ENCODE results near the gene LDB2.

The LDB2 gene

GRCh38 chr4:16836324-16836723, 62.1 kb downstream of the LDB2 start:
- no peaks in the 10 kb centered on the region for H3K36me3 Mint-ChIP-seq
- no peaks in the 10 kb centered on the region for H3K27me3 Mint-ChIP-seq
- no peaks in the 10 kb centered on the region for H3K4me1 Mint-ChIP-seq
- no peak overlapping the region for H3K27ac Mint-ChIP-seq
- no peak overlapping the region for H3K4me3 Mint-ChIP-seq
- H3K9me3 Mint-ChIP-seq: peaks cover 4% of the 10 kb centered on the region
- no peak for ATAC-seq

- ATAC-seq: no peak
- H3K27ac Mint-ChIP-seq: no peak overlapping the region
- no peak overlapping the region for H3K4me3 Mint-ChIP-seq
- no peaks in the 10 kb centered on the region for H3K36me3 Mint-ChIP-seq
- H3K4me1 Mint-ChIP-seq: no peaks in the 10 kb centered on the region
- H3K9me3 Mint-ChIP-seq: peaks cover 4% of the 10 kb centered on the region
- no peaks in the 10 kb centered on the region for H3K27me3 Mint-ChIP-seq
Observed at GRCh38 chr4:16835597-16836247, 62.7 kb downstream of the LDB2 start.

GRCh38 chr4:16834814-16835213, 63.6 kb downstream of the LDB2 start:
- Mint-ChIP-seq H3K36me3 (no peaks in the 10 kb centered on the region), H3K4me1 (no peaks in the 10 kb centered on the region), H3K4me3 (no peak overlapping the region)

GRCh38 chr4:16833722-16834121, 64.7 kb downstream of the LDB2 start:
- no peak for ATAC-seq
- H3K4me1 Mint-ChIP-seq: no peaks in the 10 kb centered on the region
- no peaks in the 10 kb centered on the region for H3K36me3 Mint-ChIP-seq
- H3K9me3 Mint-ChIP-seq: peaks cover 4% of the 10 kb centered on the region
- H3K4me3 Mint-ChIP-seq: no peak overlapping the region
- H3K27ac Mint-ChIP-seq: no peak overlapping the region
- no peaks in the 10 kb centered on the region for H3K27me3 Mint-ChIP-seq

More at GRCh38 chr4:16834814-16835213, 63.6 kb downstream of the LDB2 start:
- H3K27ac Mint-ChIP-seq: no peak overlapping the region
- H3K9me3 Mint-ChIP-seq: peaks cover 4% of the 10 kb centered on the region
- H3K27me3 Mint-ChIP-seq: no peaks in the 10 kb centered on the region
- no peak for ATAC-seq

- Mint-ChIP-seq H3K4me1 (no peaks in the 10 kb centered on the region), H3K4me3 (no peak overlapping the region), H3K27ac (no peak overlapping the region), H3K27me3 (no peaks in the 10 kb centered on the region), H3K9me3 (peaks cover 4% of the 10 kb centered on the region), H3K36me3 (no peaks in the 10 kb centered on the region)
- no peak for ATAC-seq
Observed at GRCh38 chr4:16830081-16830480, 68.4 kb downstream of the LDB2 start.

GRCh38 chr4:16827794-16828724, 70.4 kb downstream of the LDB2 start:
- no peaks in the 10 kb centered on the region for H3K4me1 Mint-ChIP-seq
- H3K9me3 Mint-ChIP-seq: no peaks in the 10 kb centered on the region
- H3K27ac Mint-ChIP-seq: no peak overlapping the region
- no peaks in the 10 kb centered on the region for H3K27me3 Mint-ChIP-seq
- H3K36me3 Mint-ChIP-seq: no peaks in the 10 kb centered on the region
- no peak overlapping the region for H3K4me3 Mint-ChIP-seq
- no peak for ATAC-seq

- no peak overlapping the region for H3K4me3 Mint-ChIP-seq
- no peak for ATAC-seq
- H3K27ac Mint-ChIP-seq: no peak overlapping the region
- no peaks in the 10 kb centered on the region for H3K4me1 Mint-ChIP-seq
- H3K36me3 Mint-ChIP-seq: no peaks in the 10 kb centered on the region
- no peaks in the 10 kb centered on the region for H3K9me3 Mint-ChIP-seq
- H3K27me3 Mint-ChIP-seq: no peaks in the 10 kb centered on the region
Observed at GRCh38 chr4:16827045-16827444, 71.4 kb downstream of the LDB2 start.

GRCh38 chr4:16826406-16826910, 72.0 kb downstream of the LDB2 start:
- H3K27ac Mint-ChIP-seq: no peak overlapping the region
- no peaks in the 10 kb centered on the region for H3K9me3 Mint-ChIP-seq
- ATAC-seq: no peak
- no peaks in the 10 kb centered on the region for H3K4me1 Mint-ChIP-seq
- no peaks in the 10 kb centered on the region for H3K36me3 Mint-ChIP-seq
- H3K4me3 Mint-ChIP-seq: no peak overlapping the region
- H3K27me3 Mint-ChIP-seq: no peaks in the 10 kb centered on the region

- no peaks in the 10 kb centered on the region for H3K36me3 Mint-ChIP-seq
- no peak overlapping the region for H3K4me3 Mint-ChIP-seq
- H3K27ac Mint-ChIP-seq: no peak overlapping the region
- no peaks in the 10 kb centered on the region for H3K4me1 Mint-ChIP-seq
- no peaks in the 10 kb centered on the region for H3K9me3 Mint-ChIP-seq
- no peaks in the 10 kb centered on the region for H3K27me3 Mint-ChIP-seq
- no peak for ATAC-seq
Observed at GRCh38 chr4:16824278-16824806, 74.1 kb downstream of the LDB2 start.

- Mint-ChIP-seq H3K9me3 (no peaks in the 10 kb centered on the region), H3K27ac (no peak overlapping the region), H3K4me1 (no peaks in the 10 kb centered on the region), H3K36me3 (no peaks in the 10 kb centered on the region), H3K27me3 (no peaks in the 10 kb centered on the region), H3K4me3 (no peak overlapping the region)
- ATAC-seq: no peak
Observed at GRCh38 chr4:16820329-16820728, 78.1 kb downstream of the LDB2 start.

- no peaks in the 10 kb centered on the region for H3K4me1 Mint-ChIP-seq
- no peak for ATAC-seq
- no peaks in the 10 kb centered on the region for H3K36me3 Mint-ChIP-seq
- H3K27me3 Mint-ChIP-seq: no peaks in the 10 kb centered on the region
- no peaks in the 10 kb centered on the region for H3K9me3 Mint-ChIP-seq
- H3K27ac Mint-ChIP-seq: no peak overlapping the region
- H3K4me3 Mint-ChIP-seq: no peak overlapping the region
Observed at GRCh38 chr4:16819652-16820051, 78.8 kb downstream of the LDB2 start.

GRCh38 chr4:16818005-16818404, 80.4 kb downstream of the LDB2 start:
- H3K4me3 Mint-ChIP-seq: no peak overlapping the region
- ATAC-seq: no peak
- H3K27me3 Mint-ChIP-seq: no peaks in the 10 kb centered on the region
- H3K36me3 Mint-ChIP-seq: no peaks in the 10 kb centered on the region
- no peak overlapping the region for H3K27ac Mint-ChIP-seq
- H3K9me3 Mint-ChIP-seq: no peaks in the 10 kb centered on the region
- H3K4me1 Mint-ChIP-seq: no peaks in the 10 kb centered on the region

- no peaks in the 10 kb centered on the region for H3K36me3 Mint-ChIP-seq
- no peaks in the 10 kb centered on the region for H3K4me1 Mint-ChIP-seq
- ATAC-seq: no peak
- no peak overlapping the region for H3K27ac Mint-ChIP-seq
- H3K27me3 Mint-ChIP-seq: no peaks in the 10 kb centered on the region
- no peaks in the 10 kb centered on the region for H3K9me3 Mint-ChIP-seq
- H3K4me3 Mint-ChIP-seq: no peak overlapping the region
Observed at GRCh38 chr4:16817286-16817685, 81.2 kb downstream of the LDB2 start.

GRCh38 chr4:16814361-16814760, 84.1 kb downstream of the LDB2 start:
- ATAC-seq: no peak
- no peak overlapping the region for H3K27ac Mint-ChIP-seq
- H3K9me3 Mint-ChIP-seq: no peaks in the 10 kb centered on the region
- H3K27me3 Mint-ChIP-seq: no peaks in the 10 kb centered on the region
- H3K36me3 Mint-ChIP-seq: no peaks in the 10 kb centered on the region
- H3K4me1 Mint-ChIP-seq: no peaks in the 10 kb centered on the region
- H3K4me3 Mint-ChIP-seq: no peak overlapping the region

GRCh38 chr4:16812041-16812440, 86.4 kb downstream of the LDB2 start:
- H3K36me3 Mint-ChIP-seq: no peaks in the 10 kb centered on the region
- no peaks in the 10 kb centered on the region for H3K4me1 Mint-ChIP-seq
- ATAC-seq: no peak
- H3K4me3 Mint-ChIP-seq: no peak overlapping the region
- no peaks in the 10 kb centered on the region for H3K27me3 Mint-ChIP-seq
- H3K27ac Mint-ChIP-seq: no peak overlapping the region
- no peaks in the 10 kb centered on the region for H3K9me3 Mint-ChIP-seq
